GM12878 (cell line): ENCODE data around the gene HNRNPA1. TPM values are rescaled to one million over a fixed set of nuclear protein-coding genes. Genes with fewer than 3 reads are reported as not detected.

Experiments
- ATAC-seq: fragments of 200-7000 bp; cut with Tn5 transposase; 3 replicates; pipeline ENCODE4 v1.9.1; 2020; ENCODE audit warnings: mild to moderate bottlenecking, moderate library complexity
- BruUV-seq: library from RNA; stranded (reverse); fragments of 400-500 nt; replicated peaks from 2 replicates; lab custom pipeline; 2021; lab: Mats Ljungman, UMichigan
- CTCF ChIA-PET: fragments of 300-600 bp; sonication (Branson Sonifier 250); formaldehyde crosslinking; extraction: SDS; loops from one replicate; lab custom pipeline; 2021; ENCODE audit warnings: inconsistent platforms; lab: Yijun Ruan, JAX
- POLR2A ChIA-PET: fragments of 350-600 bp; formaldehyde crosslinking; extraction: SDS; loops from one replicate; lab custom pipeline; 2021; ENCODE audit warnings: inconsistent platforms; lab: Charles Lee
- RAD21 ChIA-PET: fragments of 300-600 bp; sonication (Branson Sonifier 250); formaldehyde crosslinking; loops from one replicate; lab custom pipeline; 2023; ENCODE audit warnings: antibody characterized with exemption; ENCODE audit not compliant: unreplicated experiment; lab: Charles Lee
- SMC1A ChIA-PET: fragments of 300-600 bp; sonication (Branson Sonifier 250); formaldehyde crosslinking; loops from one replicate; lab custom pipeline; 2023; ENCODE audit not compliant: unreplicated experiment, uncharacterized antibody; lab: Charles Lee
- DNase-seq: peaks from one replicate; pipeline ENCODE4 v3.0.0-alpha.2; 2011; ENCODE audit warnings: low read depth, low spot score
- FAIRE-seq: peaks from 3 replicates; lab custom pipeline; 2011; peaks lifted over from hg19 to GRCh38; lab: Jason Lieb, UNC
- H2AFZ ChIP-seq: 2 replicates; pipeline ENCODE4 v1.6.0; 2011; ENCODE audit warnings: low read depth, low read length, control low read depth; ENCODE audit not compliant: control insufficient read depth
- H3K27ac ChIP-seq: 2 replicates; pipeline ENCODE4 v1.5.1; 2011; ENCODE audit warnings: control low read depth; ENCODE audit not compliant: control insufficient read depth, insufficient read depth
- H3K27me3 ChIP-seq, 2 experiments: replicated peaks in 1 of 2; 2 replicates each; pipeline versions ENCODE4 v1.6.0 to v1.6.1; 2011; ENCODE audit warnings: low read length in 1 of 2; ENCODE audit not compliant: control insufficient read depth in 2 of 2, insufficient read depth in 2 of 2
- H3K36me3 ChIP-seq, 2 experiments: 2 replicates each; pipeline ENCODE4 v1.5.1; 2011; ENCODE audit warnings: low read length in 1 of 2; ENCODE audit not compliant: control insufficient read depth in 2 of 2, insufficient read depth in 2 of 2
- H3K4me1 ChIP-seq: 2 replicates; pipeline ENCODE4 v1.6.1; 2011; ENCODE audit warnings: mild to moderate bottlenecking, low read length, moderate library complexity, mixed read lengths; ENCODE audit not compliant: control insufficient read depth, insufficient read depth
- H3K4me2 ChIP-seq: 2 replicates; pipeline ENCODE4 v1.6.0; 2011; ENCODE audit warnings: control low read depth; ENCODE audit not compliant: control insufficient read depth, insufficient read depth
- H3K4me3 ChIP-seq: fragments of 200-600 bp; sonication (generic); 2 replicates; pipeline ENCODE4 v1.5.1; 2016
- H3K79me2 ChIP-seq: 2 replicates; pipeline ENCODE4 v1.6.0; 2011; ENCODE audit warnings: low read length; ENCODE audit not compliant: control insufficient read depth, insufficient read depth
- H3K9ac ChIP-seq: 2 replicates; pipeline ENCODE4 v1.8.0; 2011; ENCODE audit warnings: low read length, control low read depth, mixed read lengths; ENCODE audit not compliant: control insufficient read depth, insufficient read depth
- H3K9me3 ChIP-seq: replicated peaks from 3 replicates; pipeline ENCODE4 v1.5.1; 2011; ENCODE audit warnings: mild to moderate bottlenecking, low read length; ENCODE audit not compliant: control insufficient read depth, insufficient read depth
- H4K20me1 ChIP-seq: 2 replicates; pipeline ENCODE4 v1.6.0; 2011; ENCODE audit not compliant: control insufficient read depth, insufficient read depth
- SPI1 ChIP-seq: IDR thresholded peaks from 2 replicates; pipeline ENCODE4 v1.6.1; 2011; ENCODE audit warnings: low read depth, mild to moderate bottlenecking, low read length, moderate library complexity, borderline replicate concordance; ENCODE audit not compliant: insufficient read depth
- WGBS: methylation state at CpG from one replicate; pipeline ENCODE4 v1.1.6; 2016; ENCODE audit warnings: low lambda C conversion rate; ENCODE audit not compliant: insufficient replicate concordance, insufficient coverage; ENCODE audit errors: missing lambda C conversion rate; 5-methylcytosine and 5-hydroxymethylcytosine counted together
- in situ Hi-C: fragments of 300-500 bp; cut with MboI; formaldehyde crosslinking; loops from 9 replicates; pipeline ENCODE4 v1.14.3; 2018; ENCODE audit warnings: mixed read lengths
- intact Hi-C: fragments of 100-400 bp; cut with micrococcal nuclease; formaldehyde crosslinking; loops from one replicate; pipeline ENCODE4 v1.14.2; 2022; ENCODE audit not compliant: unreplicated experiment
- polyA plus RNA-seq, 11 experiments: library from polyadenylated mRNA; depleted of rRNA in 4 of 11; unstranded in 6 of 11; stranded (reverse) in 5 of 11; fragments of >200 nt; fragmentation: Nextera tagmentation in 4 of 11; fragmentation: Illumina TruSeq in 1 of 11; extraction: Ambion mirVana in 4 of 11; extraction: Trizol in 1 of 11; gene quantifications; 1 replicate in 1 of 11; 2 replicates in 10 of 11; pipeline versions ENCODE4 v1.2.1 to v1.2.3, GENCODE V29; 2011 to 2016; ENCODE audit warnings: inconsistent platforms in 2 of 11, missing spikeins in 2 of 11, low read depth in 1 of 11
- total RNA-seq, 4 experiments: library from RNA; depleted of rRNA in 3 of 4; stranded (reverse); fragments of >200 nt in 3 of 4; fragmentation: Illumina TruSeq in 1 of 4; extraction: Trizol in 1 of 4; gene quantifications; 2 replicates each; pipeline versions ENCODE4 v1.2.1 to v1.2.3, GENCODE V29; 2013 to 2021
- TF ChIP-seq, protein P1 (sequence below): fragments of 450-650 bp; IDR thresholded peaks from 2 replicates; pipeline ENCODE4 v1.6.1; 2017; ENCODE audit warnings: mild to moderate bottlenecking, moderate library complexity
- TF ChIP-seq, protein P2 (sequence below): fragments of 450-650 bp; IDR thresholded peaks from 2 replicates; pipeline ENCODE4 v1.6.1; 2017; ENCODE audit warnings: mild to moderate bottlenecking, moderate library complexity

Gene HNRNPA1
- total and polyA plus RNA-seq, 10 of the 15 experiments (the other 5 are each of a cell fraction or from before 2014, with no cell fraction given) = 630 to 2,342 (median 1,407) TPM

DNA sequence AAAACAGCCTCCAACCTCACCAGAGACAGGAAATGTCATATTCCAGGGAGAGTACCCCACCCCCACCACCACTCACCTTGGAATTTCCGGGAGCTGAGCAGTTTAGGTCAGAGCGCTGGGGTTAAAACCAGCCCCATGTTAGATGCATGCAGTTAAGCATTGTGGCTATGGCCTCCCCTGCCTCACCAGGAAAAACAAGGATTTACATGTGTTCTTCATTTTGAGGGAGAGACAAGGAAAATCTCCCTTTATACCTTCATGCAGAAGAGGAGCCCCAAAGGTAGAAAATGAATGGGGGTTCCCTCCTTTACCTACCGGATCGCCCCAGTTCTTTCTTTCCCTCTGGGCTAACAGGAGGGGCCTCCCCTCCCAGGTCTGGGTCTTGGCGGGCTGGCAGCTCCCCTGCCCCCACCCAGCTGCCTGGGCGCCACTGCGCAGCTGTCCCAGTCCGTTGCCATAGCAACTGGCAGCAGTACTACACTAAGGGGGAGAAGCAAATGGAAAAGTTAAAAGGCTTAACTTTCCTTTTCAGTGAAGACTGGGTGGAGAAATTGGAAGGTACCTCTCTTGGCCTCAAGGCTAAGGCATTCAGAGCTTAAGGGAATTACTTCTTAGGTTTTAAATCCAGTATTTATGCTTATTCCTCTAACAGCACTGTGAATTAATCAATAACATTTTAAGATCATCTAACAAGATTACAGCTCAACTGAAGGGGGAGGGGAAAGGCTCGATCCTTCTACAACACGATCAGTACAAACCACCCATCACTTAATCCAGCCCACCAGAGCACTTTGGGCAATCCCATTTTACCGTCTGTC lies 21.1 kb upstream of the HNRNPA1 start (continued):
- TF ChIP-seq, protein P1, sequence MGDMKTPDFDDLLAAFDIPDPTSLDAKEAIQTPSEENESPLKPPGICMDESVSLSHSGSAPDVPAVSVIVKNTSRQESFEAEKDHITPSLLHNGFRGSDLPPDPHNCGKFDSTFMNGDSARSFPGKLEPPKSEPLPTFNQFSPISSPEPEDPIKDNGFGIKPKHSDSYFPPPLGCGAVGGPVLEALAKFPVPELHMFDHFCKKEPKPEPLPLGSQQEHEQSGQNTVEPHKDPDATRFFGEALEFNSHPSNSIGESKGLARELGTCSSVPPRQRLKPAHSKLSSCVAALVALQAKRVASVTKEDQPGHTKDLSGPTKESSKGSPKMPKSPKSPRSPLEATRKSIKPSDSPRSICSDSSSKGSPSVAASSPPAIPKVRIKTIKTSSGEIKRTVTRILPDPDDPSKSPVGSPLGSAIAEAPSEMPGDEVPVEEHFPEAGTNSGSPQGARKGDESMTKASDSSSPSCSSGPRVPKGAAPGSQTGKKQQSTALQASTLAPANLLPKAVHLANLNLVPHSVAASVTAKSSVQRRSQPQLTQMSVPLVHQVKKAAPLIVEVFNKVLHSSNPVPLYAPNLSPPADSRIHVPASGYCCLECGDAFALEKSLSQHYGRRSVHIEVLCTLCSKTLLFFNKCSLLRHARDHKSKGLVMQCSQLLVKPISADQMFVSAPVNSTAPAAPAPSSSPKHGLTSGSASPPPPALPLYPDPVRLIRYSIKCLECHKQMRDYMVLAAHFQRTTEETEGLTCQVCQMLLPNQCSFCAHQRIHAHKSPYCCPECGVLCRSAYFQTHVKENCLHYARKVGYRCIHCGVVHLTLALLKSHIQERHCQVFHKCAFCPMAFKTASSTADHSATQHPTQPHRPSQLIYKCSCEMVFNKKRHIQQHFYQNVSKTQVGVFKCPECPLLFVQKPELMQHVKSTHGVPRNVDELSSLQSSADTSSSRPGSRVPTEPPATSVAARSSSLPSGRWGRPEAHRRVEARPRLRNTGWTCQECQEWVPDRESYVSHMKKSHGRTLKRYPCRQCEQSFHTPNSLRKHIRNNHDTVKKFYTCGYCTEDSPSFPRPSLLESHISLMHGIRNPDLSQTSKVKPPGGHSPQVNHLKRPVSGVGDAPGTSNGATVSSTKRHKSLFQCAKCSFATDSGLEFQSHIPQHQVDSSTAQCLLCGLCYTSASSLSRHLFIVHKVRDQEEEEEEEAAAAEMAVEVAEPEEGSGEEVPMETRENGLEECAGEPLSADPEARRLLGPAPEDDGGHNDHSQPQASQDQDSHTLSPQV = no peak
- TF ChIP-seq, all 136 proteins: peak for 26

DNA sequence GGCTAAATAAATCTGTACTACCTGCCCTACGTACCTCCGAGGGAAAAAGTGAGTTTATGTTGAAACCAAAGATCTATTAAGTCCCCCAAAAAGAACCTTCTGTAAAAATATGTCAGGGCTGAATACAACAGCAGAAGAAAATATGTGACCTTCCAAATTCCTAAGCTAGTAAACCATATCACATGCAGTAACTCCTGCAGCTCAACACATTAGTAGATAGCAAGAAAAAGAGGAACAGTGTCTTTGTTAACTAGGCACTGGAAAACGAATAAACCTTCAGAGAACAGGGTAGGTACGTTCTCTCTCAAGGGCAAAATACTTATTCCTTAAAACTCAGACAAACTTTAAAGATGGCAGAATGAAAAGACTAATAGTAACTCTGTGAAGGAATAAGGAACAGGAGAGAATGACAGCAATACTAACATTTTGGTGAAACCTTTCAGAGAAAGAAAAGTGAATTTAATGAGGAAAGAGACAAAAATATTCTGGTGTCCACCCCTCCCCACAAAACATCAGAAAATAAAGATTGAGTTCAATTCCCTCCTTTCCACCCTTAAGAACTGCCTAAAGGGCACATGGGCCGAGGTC lies 18.6 kb upstream of the HNRNPA1 start:
- ChIA-PET RAD21 (interaction anchor here (0.6 to 4.3 kb wide), 3 partner anchors 7 to 63 kb away, joined by 3 to 39 read pairs (median 5); partner anchors contain the start of genes CBX5, COPZ1 and HNRNPA1), CTCF (interaction anchor here (0.7 to 4.7 kb wide), 5 partner anchors 10 to 97 kb away, joined by 3 to 41 read pairs (median 4); no protein-coding TSS in a partner anchor), SMC1A (interaction anchor here (0.9 to 4.2 kb wide), 2 partner anchors 10 to 12 kb away, joined by 3 to 19 read pairs; no protein-coding TSS in a partner anchor), POLR2A (interaction anchor here (0.5 to 2.0 kb wide), 5 partner anchors 10 to 1998 kb away, joined by 3 to 13 read pairs (median 9); partner anchors contain the start of genes CBX5 and HNRNPA1)
- Histone ChIP-seq H3K4me3 (no peak overlapping the region), H3K36me3 (peaks cover 2 to 7% of the 10 kb centered on the region in 2 experiments; a peak in 3 of 4 replicates), H3K4me1 (peaks cover 17% of the 10 kb centered on the region), H3K9ac (no peak overlapping the region), H2AFZ (no peak overlapping the region), H3K79me2 (peaks cover 50% of the 10 kb centered on the region), H3K27me3 (no peaks in the 10 kb centered on the region), H4K20me1 (no peaks in the 10 kb centered on the region), H3K27ac (no peak overlapping the region), H3K9me3 (no peaks in the 10 kb centered on the region), H3K4me2 (no peak overlapping the region)
- DNase-seq (no peak), ATAC-seq (no peak), FAIRE-seq (peak; percentile 52)
- TF ChIP-seq, protein P2, sequence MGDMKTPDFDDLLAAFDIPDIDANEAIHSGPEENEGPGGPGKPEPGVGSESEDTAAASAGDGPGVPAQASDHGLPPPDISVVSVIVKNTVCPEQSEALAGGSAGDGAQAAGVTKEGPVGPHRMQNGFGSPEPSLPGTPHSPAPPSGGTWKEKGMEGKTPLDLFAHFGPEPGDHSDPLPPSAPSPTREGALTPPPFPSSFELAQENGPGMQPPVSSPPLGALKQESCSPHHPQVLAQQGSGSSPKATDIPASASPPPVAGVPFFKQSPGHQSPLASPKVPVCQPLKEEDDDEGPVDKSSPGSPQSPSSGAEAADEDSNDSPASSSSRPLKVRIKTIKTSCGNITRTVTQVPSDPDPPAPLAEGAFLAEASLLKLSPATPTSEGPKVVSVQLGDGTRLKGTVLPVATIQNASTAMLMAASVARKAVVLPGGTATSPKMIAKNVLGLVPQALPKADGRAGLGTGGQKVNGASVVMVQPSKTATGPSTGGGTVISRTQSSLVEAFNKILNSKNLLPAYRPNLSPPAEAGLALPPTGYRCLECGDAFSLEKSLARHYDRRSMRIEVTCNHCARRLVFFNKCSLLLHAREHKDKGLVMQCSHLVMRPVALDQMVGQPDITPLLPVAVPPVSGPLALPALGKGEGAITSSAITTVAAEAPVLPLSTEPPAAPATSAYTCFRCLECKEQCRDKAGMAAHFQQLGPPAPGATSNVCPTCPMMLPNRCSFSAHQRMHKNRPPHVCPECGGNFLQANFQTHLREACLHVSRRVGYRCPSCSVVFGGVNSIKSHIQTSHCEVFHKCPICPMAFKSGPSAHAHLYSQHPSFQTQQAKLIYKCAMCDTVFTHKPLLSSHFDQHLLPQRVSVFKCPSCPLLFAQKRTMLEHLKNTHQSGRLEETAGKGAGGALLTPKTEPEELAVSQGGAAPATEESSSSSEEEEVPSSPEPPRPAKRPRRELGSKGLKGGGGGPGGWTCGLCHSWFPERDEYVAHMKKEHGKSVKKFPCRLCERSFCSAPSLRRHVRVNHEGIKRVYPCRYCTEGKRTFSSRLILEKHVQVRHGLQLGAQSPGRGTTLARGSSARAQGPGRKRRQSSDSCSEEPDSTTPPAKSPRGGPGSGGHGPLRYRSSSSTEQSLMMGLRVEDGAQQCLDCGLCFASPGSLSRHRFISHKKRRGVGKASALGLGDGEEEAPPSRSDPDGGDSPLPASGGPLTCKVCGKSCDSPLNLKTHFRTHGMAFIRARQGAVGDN = no peak
- TF ChIP-seq SPI1 = peak; percentile 44; the same call in 1 of the 2 replicates
- BruUV-seq = no TSS peak
- in situ Hi-C loops = no loop called here
- WGBS = 68% methylated on average over 5 of the region's 5 CpGs
- intact Hi-C loops = no loop called here
